ENCODE data around the gene GPRC5D.

Gene GPRC5D

DNA sequence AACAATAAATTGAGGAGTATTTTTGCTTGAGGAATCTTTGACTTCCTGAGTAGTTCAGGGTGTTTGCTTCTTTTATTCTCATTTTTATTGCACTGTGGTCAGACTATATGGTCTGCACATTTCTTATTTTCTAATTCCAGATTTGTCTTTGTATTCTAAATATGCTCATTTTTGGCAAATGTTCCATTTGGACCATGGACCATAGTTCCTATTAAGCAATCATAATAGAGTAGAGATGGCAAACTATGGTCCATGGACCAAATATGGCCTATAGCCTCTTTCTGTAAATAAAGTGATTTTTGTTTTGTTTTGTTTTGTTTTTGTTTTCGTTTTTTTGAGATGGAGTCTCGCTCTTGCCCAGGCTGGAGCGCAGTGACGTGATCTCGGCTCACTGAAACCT is 58.5 kb downstream of the GPRC5D start:
- no peak overlapping the region for H3K14ac ChIP-seq (ENCODE audit: low read length)

DNA sequence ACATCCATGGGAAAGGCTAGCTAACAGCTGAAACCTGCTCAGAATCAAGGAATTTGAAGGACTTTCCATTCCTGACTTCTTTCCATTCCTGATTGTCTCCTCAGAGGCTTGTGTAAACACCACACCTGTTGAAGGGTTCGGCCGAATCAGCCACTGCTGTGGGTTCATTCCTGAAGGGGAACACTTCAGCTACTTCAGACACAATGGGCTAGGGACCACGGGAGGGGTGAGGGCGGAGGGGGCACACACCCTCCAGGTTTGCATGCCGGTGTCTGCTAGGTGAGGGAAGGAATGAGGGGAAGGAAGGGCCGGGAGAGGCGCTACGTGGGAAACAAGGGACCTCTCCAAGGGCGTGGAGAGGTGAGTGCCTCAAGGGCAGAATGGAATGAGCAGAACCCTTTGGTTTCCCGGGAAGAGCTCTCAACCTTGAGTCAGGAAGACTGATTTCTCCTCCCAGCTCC is 59.3 kb downstream of the GPRC5D start:
- Histone ChIP-seq H2BK5ac (ENCODE audit: low read length) (no peak overlapping the region), H3K27ac (replicated peaks; ENCODE audit: low read length) (no peak overlapping the region), H3K4me2 (ENCODE audit: insufficient read depth, low read length, poor library complexity, severe bottlenecking) (no peak overlapping the region), H3K4me3 (ENCODE audit: low read length in 2 of 2) (no peak overlapping the region), H3K79me1 (ENCODE audit: low read depth, low read length) (no peaks in the 10 kb centered on the region), H4K91ac (ENCODE audit: low read depth, low read length, poor library complexity) (no peak overlapping the region), H3K4me1 (ENCODE audit: control insufficient read depth in 2 of 2, insufficient read depth in 1 of 2, low read depth in 1 of 2, low read length in 2 of 2) (peaks cover 3 to 5% of the 10 kb centered on the region in 2 donors), H3K4ac (ENCODE audit: low read length) (no peak overlapping the region), H3K9me3 (replicated peaks in 1 of 2; ENCODE audit: control insufficient read depth in 2 of 2, insufficient read depth in 1 of 2, low read depth in 1 of 2, low read length in 2 of 2) (no peaks in the 10 kb centered on the region), H3K14ac (ENCODE audit: low read length) (no peak overlapping the region), H3K36me3 (replicated peaks in 1 of 2; ENCODE audit: control insufficient read depth in 2 of 2, insufficient read depth in 2 of 2, low read length in 2 of 2) (no peaks in the 10 kb centered on the region), H2BK12ac (ENCODE audit: low read length) (no peak overlapping the region), H2AK5ac (ENCODE audit: low read depth, low read length) (no peak overlapping the region), H3K27me3 (ENCODE audit: control insufficient read depth in 3 of 3, insufficient read depth in 3 of 3, low read depth in 1 of 3, low read length in 3 of 3) (peaks cover 6 to 71% (median 35%) of the 10 kb centered on the region in 3 experiments), H3K23ac (ENCODE audit: low read depth, low read length, poor library complexity) (no peak overlapping the region), H2BK120ac (ENCODE audit: low read depth, low read length) (no peak overlapping the region), H3K18ac (ENCODE audit: low read length) (no peak overlapping the region), H2BK15ac (ENCODE audit: low read length) (no peak overlapping the region), H3K9ac (ENCODE audit: low read depth, low read length, poor library complexity) (no peak overlapping the region), H4K8ac (ENCODE audit: low read depth, low read length) (no peak overlapping the region), H2AFZ (ENCODE audit: low read length) (no peak overlapping the region)
- no CpG with 5 or more reads among the region's 10 CpGs for WGBS, 2 donors (ENCODE audit: extremely low coverage in 2 of 2, insufficient read length in 2 of 2, insufficient replicate concordance in 1 of 2)
- DNase-seq (ENCODE audit: low spot score), result no peak

More for the DNA sequence above, 58.5 kb downstream of the GPRC5D start:
- H4K8ac ChIP-seq (ENCODE audit: low read depth, low read length), result no peak overlapping the region
- H3K9ac ChIP-seq (ENCODE audit: low read depth, low read length, poor library complexity), result no peak overlapping the region
- no CpG with 5 or more reads among the region's 5 CpGs for WGBS, 2 donors (ENCODE audit: extremely low coverage in 2 of 2, insufficient read length in 2 of 2, insufficient replicate concordance in 1 of 2)
- H3K9me3 ChIP-seq (replicated peaks in 1 of 2; ENCODE audit: control insufficient read depth in 2 of 2, insufficient read depth in 1 of 2, low read depth in 1 of 2, low read length in 2 of 2), result no peaks in the 10 kb centered on the region
- H2BK15ac ChIP-seq (ENCODE audit: low read length), result no peak overlapping the region
- DNase-seq (ENCODE audit: low spot score), result no peak
- no peak overlapping the region for H3K4ac ChIP-seq (ENCODE audit: low read length)
- no peaks in the 10 kb centered on the region for H3K36me3 ChIP-seq (replicated peaks in 1 of 2; ENCODE audit: control insufficient read depth in 2 of 2, insufficient read depth in 2 of 2, low read length in 2 of 2)
- no peak overlapping the region for H3K18ac ChIP-seq (ENCODE audit: low read length)
- no peak overlapping the region for H3K27ac ChIP-seq (replicated peaks; ENCODE audit: low read length)
- H2AFZ ChIP-seq (ENCODE audit: low read length), result no peak overlapping the region
- H3K4me1 ChIP-seq (ENCODE audit: control insufficient read depth in 2 of 2, insufficient read depth in 1 of 2, low read depth in 1 of 2, low read length in 2 of 2), result peaks cover 3 to 5% of the 10 kb centered on the region in 2 donors
- no peak overlapping the region for H2BK5ac ChIP-seq (ENCODE audit: low read length)
- H4K91ac ChIP-seq (ENCODE audit: low read depth, low read length, poor library complexity), result no peak overlapping the region
- H3K4me3 ChIP-seq (ENCODE audit: low read length in 2 of 2), result no peak overlapping the region
- no peak overlapping the region for H2BK120ac ChIP-seq (ENCODE audit: low read depth, low read length)
- H3K4me2 ChIP-seq (ENCODE audit: insufficient read depth, low read length, poor library complexity, severe bottlenecking), result no peak overlapping the region
- no peak overlapping the region for H2BK12ac ChIP-seq (ENCODE audit: low read length)
- H3K27me3 ChIP-seq (ENCODE audit: control insufficient read depth in 3 of 3, insufficient read depth in 3 of 3, low read depth in 1 of 3, low read length in 3 of 3), result peaks cover 6 to 68% (median 35%) of the 10 kb centered on the region in 3 experiments
- no peak overlapping the region for H3K23ac ChIP-seq (ENCODE audit: low read depth, low read length, poor library complexity)
- H2AK5ac ChIP-seq (ENCODE audit: low read depth, low read length), result no peak overlapping the region
- H3K79me1 ChIP-seq (ENCODE audit: low read depth, low read length), result no peaks in the 10 kb centered on the region

DNA sequence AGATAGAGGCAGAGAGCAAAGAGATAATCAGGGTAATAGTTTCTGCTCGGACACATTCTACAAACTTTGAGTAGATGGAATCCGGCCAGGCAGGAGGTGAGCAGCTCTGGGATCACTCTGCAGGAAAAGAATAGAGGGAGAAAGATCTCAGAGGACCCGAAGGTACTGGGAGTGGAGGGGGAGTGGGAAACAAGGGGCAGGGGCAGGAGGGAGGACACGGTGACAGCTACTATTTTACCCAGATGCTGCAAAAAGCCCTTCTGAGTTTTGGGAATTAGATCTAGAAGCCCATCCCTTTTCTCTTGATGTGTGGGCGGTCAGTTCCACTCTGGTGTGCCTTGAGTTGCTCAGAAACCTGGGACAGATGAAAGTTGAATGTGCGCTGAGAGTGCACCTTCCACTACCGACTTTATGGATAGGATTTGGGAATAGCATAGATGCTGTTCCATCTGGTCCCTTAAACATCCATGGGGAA is 60.1 kb downstream of the GPRC5D start:
- Histone ChIP-seq H2BK5ac (ENCODE audit: low read length) (no peak overlapping the region), H4K8ac (ENCODE audit: low read depth, low read length) (no peak overlapping the region), H3K23ac (ENCODE audit: low read depth, low read length, poor library complexity) (no peak overlapping the region), H3K4me1 (ENCODE audit: control insufficient read depth in 2 of 2, insufficient read depth in 1 of 2, low read depth in 1 of 2, low read length in 2 of 2) (peaks cover 3 to 5% of the 10 kb centered on the region in 2 donors), H3K9ac (ENCODE audit: low read depth, low read length, poor library complexity) (no peak overlapping the region), H3K14ac (ENCODE audit: low read length) (no peak overlapping the region), H3K79me1 (ENCODE audit: low read depth, low read length) (no peaks in the 10 kb centered on the region), H3K27me3 (ENCODE audit: control insufficient read depth in 3 of 3, insufficient read depth in 3 of 3, low read depth in 1 of 3, low read length in 3 of 3) (peaks cover 6 to 72% (median 35%) of the 10 kb centered on the region in 3 experiments), H2BK12ac (ENCODE audit: low read length) (no peak overlapping the region), H3K4me3 (ENCODE audit: low read length in 2 of 2) (no peak overlapping the region), H3K4ac (ENCODE audit: low read length) (no peak overlapping the region), H2BK120ac (ENCODE audit: low read depth, low read length) (no peak overlapping the region), H3K18ac (ENCODE audit: low read length) (no peak overlapping the region), H3K27ac (replicated peaks; ENCODE audit: low read length) (no peak overlapping the region), H2AK5ac (ENCODE audit: low read depth, low read length) (no peak overlapping the region), H3K4me2 (ENCODE audit: insufficient read depth, low read length, poor library complexity, severe bottlenecking) (no peak overlapping the region), H3K9me3 (replicated peaks in 1 of 2; ENCODE audit: control insufficient read depth in 2 of 2, insufficient read depth in 1 of 2, low read depth in 1 of 2, low read length in 2 of 2) (no peaks in the 10 kb centered on the region), H4K91ac (ENCODE audit: low read depth, low read length, poor library complexity) (no peak overlapping the region), H2BK15ac (ENCODE audit: low read length) (no peak overlapping the region), H2AFZ (ENCODE audit: low read length) (no peak overlapping the region), H3K36me3 (replicated peaks in 1 of 2; ENCODE audit: control insufficient read depth in 2 of 2, insufficient read depth in 2 of 2, low read length in 2 of 2) (no peaks in the 10 kb centered on the region)
- no peak for DNase-seq (ENCODE audit: low spot score)
- WGBS, 2 donors (ENCODE audit: extremely low coverage in 2 of 2, insufficient read length in 2 of 2, insufficient replicate concordance in 1 of 2), result no CpG with 5 or more reads among the region's 7 CpGs

DNA sequence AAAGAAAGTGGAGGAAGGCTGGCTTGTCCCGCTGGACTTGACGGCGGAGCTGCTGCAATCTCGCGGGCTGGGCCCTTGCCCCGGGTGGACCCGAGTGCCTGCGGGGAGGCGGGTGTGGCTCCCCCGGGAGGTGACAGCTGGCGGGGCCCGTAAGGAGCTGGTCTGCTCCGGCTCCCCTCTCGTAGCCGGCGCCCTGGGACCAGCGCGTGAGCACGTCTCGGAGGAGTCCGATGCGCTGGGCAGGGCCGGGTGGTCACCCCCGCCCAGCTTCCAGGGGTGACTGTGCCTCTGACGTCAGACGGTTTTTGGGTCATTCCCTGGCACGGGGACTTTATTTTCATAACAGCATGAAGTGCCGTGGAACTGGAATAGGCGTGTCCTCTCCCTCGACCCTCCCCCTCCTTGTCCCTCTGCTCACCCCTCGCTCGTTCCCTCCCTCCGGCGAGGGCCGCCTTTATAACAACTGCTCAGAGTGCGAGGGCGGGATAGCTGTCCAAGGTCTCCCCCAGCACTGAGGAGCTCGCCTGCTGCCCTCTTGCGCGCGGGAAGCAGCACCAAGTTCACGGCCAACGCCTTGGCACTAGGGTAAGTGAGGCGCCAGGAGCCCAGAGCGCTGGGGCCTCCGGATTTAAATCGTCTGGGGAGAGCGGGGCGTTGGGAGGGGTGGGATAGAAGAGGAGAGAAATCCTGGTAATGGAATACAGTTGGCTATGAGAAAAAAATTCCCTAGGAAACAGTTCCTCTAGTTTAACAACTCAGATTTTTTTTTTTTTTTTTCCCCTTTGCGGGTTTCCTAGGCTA is 60.7 kb downstream of the GPRC5D start, which contains the start of gene GPRC5A:
GPRC5A (plus strand) TSS at position 483 of the 801 bp plus-strand sequence. CDS start 16,688 bp downstream, outside the sequence.
- Histone ChIP-seq H3K4me3 (ENCODE audit: low read length in 2 of 2) (peak within 1 kb of the TSS; percentile 41 to 75), H2AK5ac (ENCODE audit: low read depth, low read length) (peak within 1 kb of the TSS; percentile 20), H3K79me1 (ENCODE audit: low read depth, low read length) (no peaks in the 10 kb centered on the region), H2BK5ac (ENCODE audit: low read length) (no peak within 1 kb of the TSS), H4K91ac (ENCODE audit: low read depth, low read length, poor library complexity) (no peak within 1 kb of the TSS), H3K4me2 (ENCODE audit: insufficient read depth, low read length, poor library complexity, severe bottlenecking) (peak within 1 kb of the TSS; percentile 92), H2BK120ac (ENCODE audit: low read depth, low read length) (no peak within 1 kb of the TSS), H3K27ac (replicated peaks; ENCODE audit: low read length) (no peak within 1 kb of the TSS), H3K18ac (ENCODE audit: low read length) (peak within 1 kb of the TSS; percentile 69), H3K9me3 (replicated peaks in 1 of 2; ENCODE audit: control insufficient read depth in 2 of 2, insufficient read depth in 1 of 2, low read depth in 1 of 2, low read length in 2 of 2) (no peaks in the 10 kb centered on the region), H3K4me1 (ENCODE audit: control insufficient read depth in 2 of 2, insufficient read depth in 1 of 2, low read depth in 1 of 2, low read length in 2 of 2) (peaks cover 3 to 5% of the 10 kb centered on the region in 2 donors), H3K9ac (ENCODE audit: low read depth, low read length, poor library complexity) (no peak within 1 kb of the TSS), H2BK12ac (ENCODE audit: low read length) (no peak within 1 kb of the TSS), H3K27me3 (ENCODE audit: control insufficient read depth in 3 of 3, insufficient read depth in 3 of 3, low read depth in 1 of 3, low read length in 3 of 3) (peaks cover 6 to 66% (median 35%) of the 10 kb centered on the region in 3 experiments), H3K14ac (ENCODE audit: low read length) (no peak within 1 kb of the TSS), H4K8ac (ENCODE audit: low read depth, low read length) (no peak within 1 kb of the TSS), H2AFZ (ENCODE audit: low read length) (peak within 1 kb of the TSS; percentile 92), H3K36me3 (replicated peaks in 1 of 2; ENCODE audit: control insufficient read depth in 2 of 2, insufficient read depth in 2 of 2, low read length in 2 of 2) (no peaks in the 10 kb centered on the region), H3K23ac (ENCODE audit: low read depth, low read length, poor library complexity) (no peak within 1 kb of the TSS), H2BK15ac (ENCODE audit: low read length) (no peak within 1 kb of the TSS), H3K4ac (ENCODE audit: low read length) (no peak within 1 kb of the TSS)
- WGBS, 2 donors (ENCODE audit: extremely low coverage in 2 of 2, insufficient read length in 2 of 2, insufficient replicate concordance in 1 of 2), result no CpG with 5 or more reads among the region's 50 CpGs
- DNase-seq (ENCODE audit: low spot score), result no peak
